Smooth muscle cell (in vitro differentiated cells): ENCODE data around the gene TRABD2A. TPM values are rescaled to one million over a fixed set of nuclear protein-coding genes. Genes with fewer than 3 reads are reported as not detected.
A peak's percentile ranks its signal among the peaks of the same experiment; 100 is the strongest.

Experiments
- DNase-seq: peaks from one replicate; lab custom pipeline; 2025; ENCODE audit not compliant: unreplicated experiment; lab: John Stamatoyannopoulos, UW
- H2AFZ ChIP-seq: fragments of 200-600 bp; sonication (generic); 2 replicates; pipeline ENCODE4 v1.6.0; 2016; ENCODE audit warnings: antibody characterized with exemption, low read depth, mild to moderate bottlenecking
- H3F3A ChIP-seq: fragments of 200-600 bp; sonication (generic); 2 replicates; pipeline ENCODE4 v1.6.0; 2017; ENCODE audit warnings: antibody characterized with exemption, low read depth
- H3K27ac ChIP-seq: fragments of 200-600 bp; sonication (generic); 2 replicates; pipeline ENCODE4 v1.5.1; 2016; ENCODE audit warnings: low read depth, mild to moderate bottlenecking
- H3K27me3 ChIP-seq: fragments of 200-600 bp; sonication (generic); 2 replicates; pipeline ENCODE4 v1.6.1; 2016; ENCODE audit warnings: low read depth, mild to moderate bottlenecking
- H3K36me3 ChIP-seq: fragments of 200-600 bp; sonication (generic); 2 replicates; pipeline ENCODE4 v1.5.1; 2016; ENCODE audit warnings: low read depth
- H3K4me1 ChIP-seq: fragments of 200-600 bp; sonication (generic); 2 replicates; pipeline ENCODE4 v1.5.1; 2016; ENCODE audit warnings: low read depth
- H3K4me2 ChIP-seq: fragments of 200-600 bp; sonication (generic); 2 replicates; pipeline ENCODE4 v1.6.0; 2016; ENCODE audit warnings: mild to moderate bottlenecking
- H3K4me3 ChIP-seq: fragments of 200-600 bp; sonication (generic); 2 replicates; pipeline ENCODE4 v1.5.1; 2016; ENCODE audit warnings: mild to moderate bottlenecking
- H3K79me2 ChIP-seq: fragments of 200-600 bp; sonication (generic); 2 replicates; pipeline ENCODE4 v1.6.0; 2016; ENCODE audit warnings: low read depth, mild to moderate bottlenecking
- H3K9ac ChIP-seq: fragments of 200-600 bp; sonication (generic); 2 replicates; pipeline ENCODE4 v1.6.0; 2016; ENCODE audit warnings: low read depth
- H3K9me3 ChIP-seq: fragments of 200-600 bp; sonication (generic); replicated peaks from 2 replicates; pipeline ENCODE4 v1.5.1; 2016; ENCODE audit warnings: low read depth
- H4K20me1 ChIP-seq: fragments of 200-600 bp; sonication (generic); 2 replicates; pipeline ENCODE4 v1.6.0; 2016; ENCODE audit warnings: low read depth
- WGBS: methylation state at CpG from one replicate; pipeline ENCODE4 v1.1.7; 2016; ENCODE audit warnings: low lambda C conversion rate; 5-methylcytosine and 5-hydroxymethylcytosine counted together
- polyA plus RNA-seq: library from polyadenylated mRNA; unstranded; fragments of >200 nt; fragmentation: Nextera tagmentation; extraction: Ambion mirVana; gene quantifications from 2 replicates; pipeline ENCODE4 v1.2.1, GENCODE V29; 2016
- total RNA-seq: library from RNA; depleted of rRNA; stranded (reverse); fragments of >200 nt; gene quantifications from 2 replicates; pipeline ENCODE4 v1.2.3, GENCODE V29; 2014
- TF ChIP-seq, protein P1 (sequence below): fragments of 200-600 bp; sonication (generic); IDR thresholded peaks from 2 replicates; pipeline ENCODE4 v1.5.1; 2017; ENCODE audit warnings: borderline replicate concordance, mild to moderate bottlenecking, antibody characterized with exemption; ENCODE audit not compliant: insufficient read depth, poor library complexity, severe bottlenecking

Gene TRABD2A
- total and polyA plus RNA-seq, 2 experiments from 2014 or later, result 0.11 TPM; not detected in 1

- peak overlapping the region; percentile 35 for H3K4me2 ChIP-seq
- no peaks in the 10 kb centered on the region for H3K4me1 ChIP-seq
- TF ChIP-seq, protein P1, sequence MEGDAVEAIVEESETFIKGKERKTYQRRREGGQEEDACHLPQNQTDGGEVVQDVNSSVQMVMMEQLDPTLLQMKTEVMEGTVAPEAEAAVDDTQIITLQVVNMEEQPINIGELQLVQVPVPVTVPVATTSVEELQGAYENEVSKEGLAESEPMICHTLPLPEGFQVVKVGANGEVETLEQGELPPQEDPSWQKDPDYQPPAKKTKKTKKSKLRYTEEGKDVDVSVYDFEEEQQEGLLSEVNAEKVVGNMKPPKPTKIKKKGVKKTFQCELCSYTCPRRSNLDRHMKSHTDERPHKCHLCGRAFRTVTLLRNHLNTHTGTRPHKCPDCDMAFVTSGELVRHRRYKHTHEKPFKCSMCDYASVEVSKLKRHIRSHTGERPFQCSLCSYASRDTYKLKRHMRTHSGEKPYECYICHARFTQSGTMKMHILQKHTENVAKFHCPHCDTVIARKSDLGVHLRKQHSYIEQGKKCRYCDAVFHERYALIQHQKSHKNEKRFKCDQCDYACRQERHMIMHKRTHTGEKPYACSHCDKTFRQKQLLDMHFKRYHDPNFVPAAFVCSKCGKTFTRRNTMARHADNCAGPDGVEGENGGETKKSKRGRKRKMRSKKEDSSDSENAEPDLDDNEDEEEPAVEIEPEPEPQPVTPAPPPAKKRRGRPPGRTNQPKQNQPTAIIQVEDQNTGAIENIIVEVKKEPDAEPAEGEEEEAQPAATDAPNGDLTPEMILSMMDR, result no peak
- no peak overlapping the region for H3K4me3 ChIP-seq
- no peak for DNase-seq
- H3K9me3 ChIP-seq, result peaks cover 4% of the 10 kb centered on the region
- H2AFZ ChIP-seq, result no peak overlapping the region
- H4K20me1 ChIP-seq, result no peaks in the 10 kb centered on the region
- no peaks in the 10 kb centered on the region for H3F3A ChIP-seq
- no peaks in the 10 kb centered on the region for H3K27me3 ChIP-seq
- no peaks in the 10 kb centered on the region for H3K79me2 ChIP-seq
- no peak overlapping the region for H3K27ac ChIP-seq
- 81% methylated on average over 2 of the region's 2 CpGs for WGBS
- no peak overlapping the region for H3K9ac ChIP-seq
- no peaks in the 10 kb centered on the region for H3K36me3 ChIP-seq
Measured at GRCh38 chr2:84838434-84839145, 42.3 kb downstream of the TRABD2A start.

DNA sequence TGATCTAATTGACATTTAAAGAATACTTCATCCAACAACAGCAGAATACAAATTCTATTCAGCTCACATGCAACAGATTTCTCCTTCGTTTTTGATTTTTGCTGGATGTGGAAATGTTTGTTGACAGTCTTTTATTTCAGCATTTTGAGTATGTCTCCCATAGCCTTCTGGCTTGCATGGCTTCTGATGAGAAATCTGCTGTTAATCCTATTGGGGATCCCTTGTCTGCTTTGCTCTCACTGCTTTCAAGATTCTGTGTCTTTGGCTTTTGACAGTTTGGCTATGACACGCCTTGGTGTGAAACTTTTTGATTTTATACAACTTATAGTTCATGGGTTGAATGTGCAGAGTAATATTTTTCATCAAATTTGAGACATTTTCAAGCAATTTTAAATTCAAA is 44.7 kb downstream of the TRABD2A start:
- no peak overlapping the region for H2AFZ ChIP-seq
- TF ChIP-seq, protein P1, result no peak
- H3K4me1 ChIP-seq, result no peaks in the 10 kb centered on the region
- no peak overlapping the region for H3K27ac ChIP-seq
- no peaks in the 10 kb centered on the region for H3F3A ChIP-seq
- no peaks in the 10 kb centered on the region for H3K36me3 ChIP-seq
- peaks cover 4% of the 10 kb centered on the region for H3K9me3 ChIP-seq
- H3K4me2 ChIP-seq, result no peak overlapping the region
- H4K20me1 ChIP-seq, result no peaks in the 10 kb centered on the region
- no peak for DNase-seq
- no peak overlapping the region for H3K4me3 ChIP-seq
- H3K27me3 ChIP-seq, result no peaks in the 10 kb centered on the region
- no peaks in the 10 kb centered on the region for H3K79me2 ChIP-seq
- WGBS, result 79% methylated on average over 2 of the region's 2 CpGs
- H3K9ac ChIP-seq, result no peak overlapping the region

DNA sequence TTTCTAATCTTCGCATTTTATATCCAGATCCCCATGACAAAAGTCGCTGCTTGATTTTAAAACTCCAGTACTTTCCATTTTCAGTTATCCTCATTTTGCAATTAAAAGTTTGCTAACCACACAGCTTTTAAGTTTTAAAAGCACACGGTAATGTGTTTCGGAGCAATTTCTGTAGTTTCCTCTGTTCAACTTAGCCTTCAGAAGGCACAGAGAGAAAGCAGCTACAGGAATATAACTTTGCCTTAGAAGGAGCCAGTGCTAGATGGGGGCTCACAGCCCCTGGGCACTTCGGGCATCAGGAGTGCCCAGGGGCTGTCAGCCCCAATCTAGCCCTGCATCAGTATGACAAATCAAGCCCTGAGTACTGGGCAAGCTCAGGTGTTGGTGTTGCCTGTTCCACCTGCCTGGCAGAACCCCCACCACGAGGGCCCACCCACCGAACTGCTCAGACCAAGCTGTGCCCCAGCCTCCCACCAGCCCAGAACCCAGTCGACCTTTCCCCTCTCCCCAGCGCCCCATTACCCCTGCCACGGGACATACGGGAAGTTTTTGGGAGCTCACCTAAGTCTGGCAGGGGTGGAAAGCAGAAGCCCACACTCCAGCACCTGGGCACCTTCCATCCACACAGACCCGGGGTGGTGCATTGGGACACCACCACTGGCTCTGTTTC is 47.3 kb downstream of the TRABD2A start:
- Histone ChIP-seq H3K4me3 (no peak overlapping the region), H4K20me1 (no peaks in the 10 kb centered on the region), H3F3A (no peaks in the 10 kb centered on the region), H3K9ac (no peak overlapping the region), H3K36me3 (no peaks in the 10 kb centered on the region), H3K9me3 (peaks cover 4% of the 10 kb centered on the region), H3K79me2 (no peaks in the 10 kb centered on the region), H2AFZ (no peak overlapping the region), H3K4me2 (no peak overlapping the region), H3K27me3 (no peaks in the 10 kb centered on the region), H3K27ac (no peak overlapping the region), H3K4me1 (no peaks in the 10 kb centered on the region)
- TF ChIP-seq, protein P1, result no peak
- no peak for DNase-seq
- 95% methylated on average over 9 of the region's 12 CpGs for WGBS
